HEK293 (cell line): ENCODE results near the gene KDM3B.

ENCODE experiments used
- BCL11B ChIP-seq: fragments of 450-650 bp; formaldehyde crosslinking; IDR thresholded peaks from 2 replicates; pipeline ENCODE4 v1.5.1; 2016; ENCODE audit warnings: low read depth, missing biosample characterization, missing genetic modification characterization
- EGR2 ChIP-seq: fragments of 450-650 bp; formaldehyde crosslinking; IDR thresholded peaks from 2 replicates; pipeline ENCODE4 v1.5.1; 2016; ENCODE audit warnings: low read depth, missing biosample characterization, missing genetic modification characterization
- HOXC10 ChIP-seq: sonication (generic); formaldehyde crosslinking; IDR thresholded peaks from 2 replicates; pipeline ENCODE4 v1.8.1; 2023; ENCODE audit warnings: mild to moderate bottlenecking, missing genetic modification reagents
- MEIS1 ChIP-seq: sonication (generic); formaldehyde crosslinking; IDR thresholded peaks from 2 replicates; pipeline ENCODE4 v1.8.1; 2022; ENCODE audit warnings: missing genetic modification reagents, mild to moderate bottlenecking, borderline replicate concordance
- OSR2 ChIP-seq: fragments of 450-650 bp; formaldehyde crosslinking; IDR thresholded peaks from 2 replicates; pipeline ENCODE4 v1.5.1; 2016; ENCODE audit warnings: missing biosample characterization, missing genetic modification characterization
- SCRT2 ChIP-seq: fragments of 450-650 bp; formaldehyde crosslinking; IDR thresholded peaks from 2 replicates; pipeline ENCODE4 v1.5.1; 2016; ENCODE audit warnings: missing biosample characterization, missing genetic modification characterization
- TCF7L2 ChIP-seq: IDR thresholded peaks from 2 replicates; pipeline ENCODE4 v1.6.1; 2011; ENCODE audit warnings: low read depth, mild to moderate bottlenecking, inconsistent platforms, low read length, moderate library complexity, borderline replicate concordance
- YY2 ChIP-seq: fragments of 450-650 bp; formaldehyde crosslinking; IDR thresholded peaks from 2 replicates; pipeline ENCODE4 v1.5.1; 2016; ENCODE audit warnings: missing biosample characterization, missing genetic modification characterization
- ZBTB20 ChIP-seq: fragments of 450-650 bp; formaldehyde crosslinking; IDR thresholded peaks from 2 replicates; pipeline ENCODE4 v1.5.1; 2016; ENCODE audit warnings: missing biosample characterization, missing genetic modification characterization
- ZBTB21 ChIP-seq: fragments of 450-650 bp; formaldehyde crosslinking; IDR thresholded peaks from 2 replicates; pipeline ENCODE4 v1.5.1; 2017; ENCODE audit warnings: missing biosample characterization, missing genetic modification characterization
- ZFHX2 ChIP-seq: fragments of 450-650 bp; formaldehyde crosslinking; conservative IDR thresholded peaks from 2 replicates; pipeline ENCODE4 v1.5.1; 2016; ENCODE audit warnings: missing biosample characterization, missing genetic modification characterization
- ZFP37 ChIP-seq: fragments of 450-650 bp; formaldehyde crosslinking; IDR thresholded peaks from 2 replicates; pipeline ENCODE4 v1.5.1; 2016; ENCODE audit warnings: missing biosample characterization, missing genetic modification characterization
- ZNF223 ChIP-seq: fragments of 450-650 bp; formaldehyde crosslinking; IDR thresholded peaks from 2 replicates; pipeline ENCODE4 v1.5.1; 2016; ENCODE audit warnings: missing biosample characterization, missing genetic modification characterization
- ZNF335 ChIP-seq: fragments of 450-650 bp; formaldehyde crosslinking; conservative IDR thresholded peaks from 2 replicates; pipeline ENCODE4 v1.5.1; 2016; ENCODE audit warnings: missing biosample characterization, missing genetic modification characterization
- ZNF341 ChIP-seq: fragments of 450-650 bp; formaldehyde crosslinking; IDR thresholded peaks from 2 replicates; pipeline ENCODE4; 2016; ENCODE audit warnings: low read depth, missing biosample characterization, missing genetic modification characterization
- ZNF423 ChIP-seq: fragments of 450-650 bp; formaldehyde crosslinking; IDR thresholded peaks from 2 replicates; pipeline ENCODE4 v1.5.1; 2016; ENCODE audit warnings: missing biosample characterization, missing genetic modification characterization
- ZNF558 ChIP-seq: fragments of 450-650 bp; formaldehyde crosslinking; IDR thresholded peaks from 2 replicates; pipeline ENCODE4 v1.5.1; 2016; ENCODE audit warnings: missing biosample characterization, missing genetic modification characterization
- ZNF585B ChIP-seq: fragments of 450-650 bp; formaldehyde crosslinking; IDR thresholded peaks from 2 replicates; pipeline ENCODE4 v1.5.1; 2016; ENCODE audit warnings: missing biosample characterization, missing genetic modification characterization
- TF ChIP-seq, protein P1 (sequence below): fragments of 450-650 bp; formaldehyde crosslinking; IDR thresholded peaks from 2 replicates; pipeline ENCODE4 v1.5.1; 2016; ENCODE audit warnings: missing biosample characterization, missing genetic modification characterization
- TF ChIP-seq, protein P2 (sequence below): fragments of 450-650 bp; formaldehyde crosslinking; IDR thresholded peaks from 2 replicates; pipeline ENCODE4 v1.5.1; 2016; ENCODE audit warnings: missing biosample characterization, missing genetic modification characterization
- TF ChIP-seq, protein P3 (sequence below): fragments of 450-650 bp; formaldehyde crosslinking; IDR thresholded peaks from 2 replicates; pipeline ENCODE4 v1.5.1; 2016; ENCODE audit warnings: missing biosample characterization, missing genetic modification characterization
- TF ChIP-seq, protein P4 (sequence below): fragments of 450-650 bp; formaldehyde crosslinking; IDR thresholded peaks from 2 replicates; pipeline ENCODE4 v1.5.1; 2016; ENCODE audit warnings: missing biosample characterization, missing genetic modification characterization
- TF ChIP-seq, protein P5 (sequence below): fragments of 450-650 bp; formaldehyde crosslinking; IDR thresholded peaks from 2 replicates; pipeline ENCODE4 v1.5.1; 2016; ENCODE audit warnings: missing biosample characterization, missing genetic modification characterization

Gene KDM3B

DNA sequence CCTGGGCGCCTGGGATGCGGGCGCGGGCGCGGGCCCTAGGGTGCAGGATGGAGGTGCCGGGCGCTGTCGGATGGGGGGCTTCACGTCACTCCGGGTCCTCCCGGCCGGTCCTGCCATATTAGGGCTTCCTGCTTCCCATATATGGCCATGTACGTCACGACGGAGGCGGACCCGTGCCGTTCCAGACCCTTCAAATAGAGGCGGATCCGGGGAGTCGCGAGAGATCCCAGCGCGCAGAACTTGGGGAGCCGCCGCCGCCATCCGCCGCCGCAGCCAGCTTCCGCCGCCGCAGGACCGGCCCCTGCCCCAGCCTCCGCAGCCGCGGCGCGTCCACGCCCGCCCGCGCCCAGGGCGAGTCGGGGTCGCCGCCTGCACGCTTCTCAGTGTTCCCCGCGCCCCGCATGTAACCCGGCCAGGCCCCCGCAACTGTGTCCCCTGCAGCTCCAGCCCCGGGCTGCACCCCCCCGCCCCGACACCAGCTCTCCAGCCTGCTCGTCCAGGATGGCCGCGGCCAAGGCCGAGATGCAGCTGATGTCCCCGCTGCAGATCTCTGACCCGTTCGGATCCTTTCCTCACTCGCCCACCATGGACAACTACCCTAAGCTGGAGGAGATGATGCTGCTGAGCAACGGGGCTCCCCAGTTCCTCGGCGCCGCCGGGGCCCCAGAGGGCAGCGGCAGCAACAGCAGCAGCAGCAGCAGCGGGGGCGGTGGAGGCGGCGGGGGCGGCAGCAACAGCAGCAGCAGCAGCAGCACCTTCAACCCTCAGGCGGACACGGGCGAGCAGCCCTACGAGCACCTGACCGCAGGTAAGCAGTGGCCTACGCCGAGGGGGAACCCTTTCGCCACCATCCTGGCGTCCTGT is 113.0 kb downstream of the KDM3B start, which contains the start of gene EGR1 (continued):
- TF ChIP-seq EGR2 (tag by site-specific recombination) (peak; percentile 88), YY2 (tag by site-specific recombination) (peak; percentile 15; the same call in 1 of the 2 replicates), TCF7L2 (no peak), ZFHX2 (tag by site-specific recombination) (peak; percentile 95), HOXC10 (CRISPR knock-in tag) (no peak), BCL11B (tag by site-specific recombination) (0 out of 2 replicates have a peak, but pooled peaks have one; percentile 27), ZNF423 (peak; percentile 10; the same call in 1 of the 2 replicates), ZBTB20 (peak; percentile 81; the same call in 1 of the 2 replicates), ZNF341 (tag by site-specific recombination) (peak; percentile 92), ZFP37 (tag by site-specific recombination) (peak; percentile 52; the same call in 1 of the 2 replicates), OSR2 (peak; percentile 81), ZNF558 (tag by site-specific recombination) (no peak), ZNF335 (tag by site-specific recombination) (peak; percentile 71), ZNF223 (tag by site-specific recombination) (no peak), SCRT2 (tag by site-specific recombination) (peak; percentile 72; the same call in 1 of the 2 replicates), MEIS1 (no peak), ZBTB21 (peak; percentile 69), ZNF585B (tag by site-specific recombination) (peak; percentile 27)
- TF ChIP-seq, protein P1, sequence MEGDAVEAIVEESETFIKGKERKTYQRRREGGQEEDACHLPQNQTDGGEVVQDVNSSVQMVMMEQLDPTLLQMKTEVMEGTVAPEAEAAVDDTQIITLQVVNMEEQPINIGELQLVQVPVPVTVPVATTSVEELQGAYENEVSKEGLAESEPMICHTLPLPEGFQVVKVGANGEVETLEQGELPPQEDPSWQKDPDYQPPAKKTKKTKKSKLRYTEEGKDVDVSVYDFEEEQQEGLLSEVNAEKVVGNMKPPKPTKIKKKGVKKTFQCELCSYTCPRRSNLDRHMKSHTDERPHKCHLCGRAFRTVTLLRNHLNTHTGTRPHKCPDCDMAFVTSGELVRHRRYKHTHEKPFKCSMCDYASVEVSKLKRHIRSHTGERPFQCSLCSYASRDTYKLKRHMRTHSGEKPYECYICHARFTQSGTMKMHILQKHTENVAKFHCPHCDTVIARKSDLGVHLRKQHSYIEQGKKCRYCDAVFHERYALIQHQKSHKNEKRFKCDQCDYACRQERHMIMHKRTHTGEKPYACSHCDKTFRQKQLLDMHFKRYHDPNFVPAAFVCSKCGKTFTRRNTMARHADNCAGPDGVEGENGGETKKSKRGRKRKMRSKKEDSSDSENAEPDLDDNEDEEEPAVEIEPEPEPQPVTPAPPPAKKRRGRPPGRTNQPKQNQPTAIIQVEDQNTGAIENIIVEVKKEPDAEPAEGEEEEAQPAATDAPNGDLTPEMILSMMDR (tag by site-specific recombination), result peak; percentile 52; the same call in 1 of the 2 replicates
- TF ChIP-seq, protein P2, sequence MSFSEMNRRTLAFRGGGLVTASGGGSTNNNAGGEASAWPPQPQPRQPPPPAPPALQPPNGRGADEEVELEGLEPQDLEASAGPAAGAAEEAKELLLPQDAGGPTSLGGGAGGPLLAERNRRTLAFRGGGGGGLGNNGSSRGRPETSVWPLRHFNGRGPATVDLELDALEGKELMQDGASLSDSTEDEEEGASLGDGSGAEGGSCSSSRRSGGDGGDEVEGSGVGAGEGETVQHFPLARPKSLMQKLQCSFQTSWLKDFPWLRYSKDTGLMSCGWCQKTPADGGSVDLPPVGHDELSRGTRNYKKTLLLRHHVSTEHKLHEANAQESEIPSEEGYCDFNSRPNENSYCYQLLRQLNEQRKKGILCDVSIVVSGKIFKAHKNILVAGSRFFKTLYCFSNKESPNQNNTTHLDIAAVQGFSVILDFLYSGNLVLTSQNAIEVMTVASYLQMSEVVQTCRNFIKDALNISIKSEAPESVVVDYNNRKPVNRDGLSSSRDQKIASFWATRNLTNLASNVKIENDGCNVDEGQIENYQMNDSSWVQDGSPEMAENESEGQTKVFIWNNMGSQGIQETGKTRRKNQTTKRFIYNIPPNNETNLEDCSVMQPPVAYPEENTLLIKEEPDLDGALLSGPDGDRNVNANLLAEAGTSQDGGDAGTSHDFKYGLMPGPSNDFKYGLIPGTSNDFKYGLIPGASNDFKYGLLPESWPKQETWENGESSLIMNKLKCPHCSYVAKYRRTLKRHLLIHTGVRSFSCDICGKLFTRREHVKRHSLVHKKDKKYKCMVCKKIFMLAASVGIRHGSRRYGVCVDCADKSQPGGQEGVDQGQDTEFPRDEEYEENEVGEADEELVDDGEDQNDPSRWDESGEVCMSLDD (tag by site-specific recombination), result 0 out of 2 replicates have a peak, but pooled peaks have one; percentile 17
- TF ChIP-seq, protein P3, sequence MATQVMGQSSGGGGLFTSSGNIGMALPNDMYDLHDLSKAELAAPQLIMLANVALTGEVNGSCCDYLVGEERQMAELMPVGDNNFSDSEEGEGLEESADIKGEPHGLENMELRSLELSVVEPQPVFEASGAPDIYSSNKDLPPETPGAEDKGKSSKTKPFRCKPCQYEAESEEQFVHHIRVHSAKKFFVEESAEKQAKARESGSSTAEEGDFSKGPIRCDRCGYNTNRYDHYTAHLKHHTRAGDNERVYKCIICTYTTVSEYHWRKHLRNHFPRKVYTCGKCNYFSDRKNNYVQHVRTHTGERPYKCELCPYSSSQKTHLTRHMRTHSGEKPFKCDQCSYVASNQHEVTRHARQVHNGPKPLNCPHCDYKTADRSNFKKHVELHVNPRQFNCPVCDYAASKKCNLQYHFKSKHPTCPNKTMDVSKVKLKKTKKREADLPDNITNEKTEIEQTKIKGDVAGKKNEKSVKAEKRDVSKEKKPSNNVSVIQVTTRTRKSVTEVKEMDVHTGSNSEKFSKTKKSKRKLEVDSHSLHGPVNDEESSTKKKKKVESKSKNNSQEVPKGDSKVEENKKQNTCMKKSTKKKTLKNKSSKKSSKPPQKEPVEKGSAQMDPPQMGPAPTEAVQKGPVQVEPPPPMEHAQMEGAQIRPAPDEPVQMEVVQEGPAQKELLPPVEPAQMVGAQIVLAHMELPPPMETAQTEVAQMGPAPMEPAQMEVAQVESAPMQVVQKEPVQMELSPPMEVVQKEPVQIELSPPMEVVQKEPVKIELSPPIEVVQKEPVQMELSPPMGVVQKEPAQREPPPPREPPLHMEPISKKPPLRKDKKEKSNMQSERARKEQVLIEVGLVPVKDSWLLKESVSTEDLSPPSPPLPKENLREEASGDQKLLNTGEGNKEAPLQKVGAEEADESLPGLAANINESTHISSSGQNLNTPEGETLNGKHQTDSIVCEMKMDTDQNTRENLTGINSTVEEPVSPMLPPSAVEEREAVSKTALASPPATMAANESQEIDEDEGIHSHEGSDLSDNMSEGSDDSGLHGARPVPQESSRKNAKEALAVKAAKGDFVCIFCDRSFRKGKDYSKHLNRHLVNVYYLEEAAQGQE, result peak; percentile 86
- TF ChIP-seq, protein P4, sequence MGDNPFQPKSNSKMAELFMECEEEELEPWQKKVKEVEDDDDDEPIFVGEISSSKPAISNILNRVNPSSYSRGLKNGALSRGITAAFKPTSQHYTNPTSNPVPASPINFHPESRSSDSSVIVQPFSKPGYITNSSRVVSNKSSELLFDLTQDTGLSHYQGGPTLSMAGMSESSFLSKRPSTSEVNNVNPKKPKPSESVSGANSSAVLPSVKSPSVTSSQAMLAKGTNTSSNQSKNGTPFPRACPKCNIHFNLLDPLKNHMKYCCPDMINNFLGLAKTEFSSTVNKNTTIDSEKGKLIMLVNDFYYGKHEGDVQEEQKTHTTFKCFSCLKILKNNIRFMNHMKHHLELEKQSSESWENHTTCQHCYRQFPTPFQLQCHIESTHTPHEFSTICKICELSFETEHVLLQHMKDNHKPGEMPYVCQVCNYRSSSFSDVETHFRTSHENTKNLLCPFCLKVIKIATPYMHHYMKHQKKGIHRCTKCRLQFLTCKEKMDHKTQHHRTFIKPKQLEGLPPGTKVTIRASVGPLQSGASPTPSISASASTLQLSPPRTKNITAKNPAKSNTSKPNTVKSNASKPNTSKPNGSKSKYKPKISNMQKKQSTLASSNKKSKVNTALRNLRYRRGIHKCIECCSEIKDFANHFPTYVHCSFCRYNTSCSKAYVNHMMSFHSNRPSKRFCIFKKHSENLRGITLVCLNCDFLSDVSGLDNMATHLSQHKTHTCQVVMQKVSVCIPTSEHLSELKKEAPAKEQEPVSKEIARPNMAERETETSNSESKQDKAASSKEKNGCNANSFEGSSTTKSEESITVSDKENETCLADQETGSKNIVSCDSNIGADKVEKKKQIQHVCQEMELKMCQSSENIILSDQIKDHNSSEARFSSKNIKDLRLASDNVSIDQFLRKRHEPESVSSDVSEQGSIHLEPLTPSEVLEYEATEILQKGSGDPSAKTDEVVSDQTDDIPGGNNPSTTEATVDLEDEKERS, result no peak
- TF ChIP-seq, protein P5, sequence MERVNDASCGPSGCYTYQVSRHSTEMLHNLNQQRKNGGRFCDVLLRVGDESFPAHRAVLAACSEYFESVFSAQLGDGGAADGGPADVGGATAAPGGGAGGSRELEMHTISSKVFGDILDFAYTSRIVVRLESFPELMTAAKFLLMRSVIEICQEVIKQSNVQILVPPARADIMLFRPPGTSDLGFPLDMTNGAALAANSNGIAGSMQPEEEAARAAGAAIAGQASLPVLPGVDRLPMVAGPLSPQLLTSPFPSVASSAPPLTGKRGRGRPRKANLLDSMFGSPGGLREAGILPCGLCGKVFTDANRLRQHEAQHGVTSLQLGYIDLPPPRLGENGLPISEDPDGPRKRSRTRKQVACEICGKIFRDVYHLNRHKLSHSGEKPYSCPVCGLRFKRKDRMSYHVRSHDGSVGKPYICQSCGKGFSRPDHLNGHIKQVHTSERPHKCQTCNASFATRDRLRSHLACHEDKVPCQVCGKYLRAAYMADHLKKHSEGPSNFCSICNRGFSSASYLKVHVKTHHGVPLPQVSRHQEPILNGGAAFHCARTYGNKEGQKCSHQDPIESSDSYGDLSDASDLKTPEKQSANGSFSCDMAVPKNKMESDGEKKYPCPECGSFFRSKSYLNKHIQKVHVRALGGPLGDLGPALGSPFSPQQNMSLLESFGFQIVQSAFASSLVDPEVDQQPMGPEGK, result peak; percentile 58
